ENCODE results near the gene NEDD9.

DNA sequence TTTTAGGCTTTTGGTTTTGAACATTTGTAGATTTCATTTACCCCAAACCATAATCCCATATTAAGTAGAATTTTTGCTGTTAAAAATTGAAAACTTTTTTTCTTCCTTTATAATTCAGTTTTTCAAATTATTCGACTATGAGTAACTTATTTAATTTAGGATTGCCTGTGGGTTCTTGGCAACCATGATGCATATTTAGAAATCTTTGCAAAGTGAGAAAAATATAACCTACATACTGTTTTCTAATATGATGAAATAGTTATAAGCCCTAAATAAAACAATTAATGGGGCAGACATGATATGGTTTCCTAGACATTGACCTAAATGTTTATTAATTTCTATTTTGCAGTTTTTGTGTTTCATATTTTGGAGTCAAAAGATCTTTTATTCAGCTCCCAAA lies 23.6 kb downstream of the NEDD9 start:
- no peak for TF ChIP-seq TAF1 (IDR thresholded peaks at IDR 0.05; ENCODE audit: borderline replicate concordance, low read depth, low read length)
- no peak for TF ChIP-seq POLR2AphosphoS5 (IDR thresholded peaks at IDR 0.05; ENCODE audit: low read depth, low read length)
- no peak for TF ChIP-seq POLR2A (IDR thresholded peaks at IDR 0.05; ENCODE audit: low read depth, low read length)

Measured in GM12892 (cell line).